Coronary artery (tissue), 2 donors: ENCODE measurements around the gene ATE1.
"Not testable (repeated sequence)": the region's sequence is repeated elsewhere in the genome, so short reads cannot be mapped to it uniquely, and the experiment has no call there.

Experiments used
- DNase-seq: peaks from one replicate; pipeline ENCODE4 v3.0.0-alpha.2; 2017; ENCODE audit warnings: low spot score
- H3K27ac ChIP-seq, 2 donors: fragments of 200-600 bp; sonication (generic); one replicate each; pipeline ENCODE4 v1.5.1; 2016 to 2019
- H3K4me3 ChIP-seq: fragments of 200-600 bp; sonication (generic); 2 replicates; pipeline ENCODE4 v1.5.1; 2016; ENCODE audit warnings: mild to moderate bottlenecking, moderate library complexity
- TF ChIP-seq, protein P1 (sequence below): fragments of 200-600 bp; sonication (generic); IDR thresholded peaks from one replicate; pipeline ENCODE4 v1.5.1; 2019; ENCODE audit warnings: antibody characterized with exemption

The ATE1 gene

DNA sequence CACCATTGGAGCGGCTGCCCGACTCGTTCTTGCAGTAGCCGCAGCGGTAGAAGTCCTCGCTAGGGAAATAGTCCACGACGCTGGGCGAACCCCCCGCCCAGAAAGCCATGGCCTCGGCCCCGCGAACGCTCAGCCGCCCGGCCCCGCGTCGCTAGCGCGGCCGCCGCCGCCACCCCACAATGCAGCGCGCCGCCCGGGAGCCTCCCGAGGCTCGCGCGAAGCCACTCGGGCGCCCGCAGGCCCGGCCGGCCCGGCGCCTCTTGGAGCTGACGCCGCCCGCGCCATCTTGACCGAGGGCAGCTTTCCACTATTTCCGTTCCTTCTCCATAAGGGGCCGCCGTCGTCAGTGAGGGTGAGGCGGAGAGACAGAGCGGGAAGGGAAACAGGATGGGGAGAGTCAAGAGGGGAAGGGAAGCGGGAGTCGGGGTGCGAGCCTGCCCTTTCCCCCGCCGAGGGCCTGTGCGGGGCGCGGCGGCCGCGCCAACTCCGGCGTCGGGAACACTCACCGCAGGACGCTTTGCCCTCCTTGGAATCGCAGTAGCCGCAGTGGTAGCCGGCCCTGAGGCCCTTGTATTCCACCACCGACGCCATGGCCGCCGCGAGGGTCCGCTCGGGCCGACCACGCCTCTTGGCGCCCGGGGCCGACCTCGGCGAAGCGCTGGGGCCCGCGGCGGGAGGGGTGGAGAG is at the start of gene ATE1:
Gene ATE1, minus strand, starts transcription at position 191 of the 687 bp plus-strand sequence. Its CDS starts 82 bp downstream, at position 109.
- peak within 1 kb of the TSS; percentile 91 to 99 for H3K27ac ChIP-seq
- peak; percentile 91 for DNase-seq
- TF ChIP-seq, protein P1, sequence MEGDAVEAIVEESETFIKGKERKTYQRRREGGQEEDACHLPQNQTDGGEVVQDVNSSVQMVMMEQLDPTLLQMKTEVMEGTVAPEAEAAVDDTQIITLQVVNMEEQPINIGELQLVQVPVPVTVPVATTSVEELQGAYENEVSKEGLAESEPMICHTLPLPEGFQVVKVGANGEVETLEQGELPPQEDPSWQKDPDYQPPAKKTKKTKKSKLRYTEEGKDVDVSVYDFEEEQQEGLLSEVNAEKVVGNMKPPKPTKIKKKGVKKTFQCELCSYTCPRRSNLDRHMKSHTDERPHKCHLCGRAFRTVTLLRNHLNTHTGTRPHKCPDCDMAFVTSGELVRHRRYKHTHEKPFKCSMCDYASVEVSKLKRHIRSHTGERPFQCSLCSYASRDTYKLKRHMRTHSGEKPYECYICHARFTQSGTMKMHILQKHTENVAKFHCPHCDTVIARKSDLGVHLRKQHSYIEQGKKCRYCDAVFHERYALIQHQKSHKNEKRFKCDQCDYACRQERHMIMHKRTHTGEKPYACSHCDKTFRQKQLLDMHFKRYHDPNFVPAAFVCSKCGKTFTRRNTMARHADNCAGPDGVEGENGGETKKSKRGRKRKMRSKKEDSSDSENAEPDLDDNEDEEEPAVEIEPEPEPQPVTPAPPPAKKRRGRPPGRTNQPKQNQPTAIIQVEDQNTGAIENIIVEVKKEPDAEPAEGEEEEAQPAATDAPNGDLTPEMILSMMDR: no peak

DNA sequence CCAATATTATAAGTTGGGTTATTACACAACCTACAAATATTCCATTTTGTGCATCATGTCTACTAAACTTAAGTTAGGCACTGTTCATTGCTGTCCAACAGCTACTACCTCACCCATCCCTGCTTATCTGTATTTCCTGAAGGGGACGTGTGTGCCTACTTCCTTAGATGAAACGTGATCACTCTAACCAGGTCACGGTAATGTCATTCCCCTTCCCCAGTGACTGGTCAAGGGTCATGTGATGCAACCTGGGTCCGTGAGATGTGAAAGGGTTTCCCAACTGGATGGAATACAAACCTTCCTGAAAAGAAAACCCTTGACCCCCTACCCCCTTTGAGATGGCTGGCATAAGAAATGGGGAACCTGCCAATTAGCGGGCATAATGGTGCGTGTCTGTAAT is 48.8 kb upstream of the ATE1 start:
- H3K4me3 ChIP-seq: no peak overlapping the region
- TF ChIP-seq, protein P1: no peak
- no peak overlapping the region for H3K27ac ChIP-seq
- no peak for DNase-seq

More for the DNA sequence above, at the start of gene ATE1:
- peak within 1 kb of the TSS; percentile 96 for H3K4me3 ChIP-seq

DNA sequence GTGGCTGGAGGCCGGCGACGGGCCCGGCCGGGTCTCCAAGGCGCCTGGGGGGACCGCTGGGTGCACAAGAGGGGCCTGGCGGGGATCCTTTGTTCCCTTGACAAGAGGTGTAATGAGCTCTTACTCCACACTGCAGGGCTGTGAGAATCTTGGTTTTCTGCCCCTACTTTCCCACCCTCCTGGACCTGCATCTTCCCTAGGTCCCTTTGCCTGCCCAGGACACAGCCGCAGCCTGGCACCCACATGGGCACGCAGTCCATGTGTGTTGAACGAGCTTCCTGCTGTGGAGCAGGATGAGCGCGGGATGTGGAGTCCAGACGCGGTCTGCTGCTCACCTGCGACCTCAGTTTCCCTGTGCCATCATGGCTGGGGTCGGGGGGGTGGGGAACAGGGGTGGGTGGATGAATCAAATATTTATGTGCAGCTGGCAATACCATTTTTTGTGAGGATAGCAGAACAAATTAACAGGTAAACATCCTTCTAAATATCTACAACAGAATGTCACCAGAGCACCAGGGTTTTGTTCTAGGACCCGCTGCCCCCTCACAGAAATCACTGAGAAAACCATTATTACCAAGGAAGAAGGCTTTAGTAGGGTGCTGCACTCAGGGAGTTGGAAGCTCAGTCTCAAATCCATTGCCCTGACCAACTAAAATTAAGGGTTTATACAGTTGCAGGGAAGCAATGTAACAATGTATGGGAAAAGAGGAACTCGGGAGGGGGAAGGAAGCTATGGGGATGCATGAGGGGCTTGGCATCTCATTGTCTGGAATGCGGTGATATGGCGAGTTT is 47.7 kb upstream of the ATE1 start:
- no peak for DNase-seq
- TF ChIP-seq, protein P1: peak; percentile 57
- Histone ChIP-seq H3K27ac (peak overlapping the region; percentile 91 to 95), H3K4me3 (peak overlapping the region; percentile 85)

DNA sequence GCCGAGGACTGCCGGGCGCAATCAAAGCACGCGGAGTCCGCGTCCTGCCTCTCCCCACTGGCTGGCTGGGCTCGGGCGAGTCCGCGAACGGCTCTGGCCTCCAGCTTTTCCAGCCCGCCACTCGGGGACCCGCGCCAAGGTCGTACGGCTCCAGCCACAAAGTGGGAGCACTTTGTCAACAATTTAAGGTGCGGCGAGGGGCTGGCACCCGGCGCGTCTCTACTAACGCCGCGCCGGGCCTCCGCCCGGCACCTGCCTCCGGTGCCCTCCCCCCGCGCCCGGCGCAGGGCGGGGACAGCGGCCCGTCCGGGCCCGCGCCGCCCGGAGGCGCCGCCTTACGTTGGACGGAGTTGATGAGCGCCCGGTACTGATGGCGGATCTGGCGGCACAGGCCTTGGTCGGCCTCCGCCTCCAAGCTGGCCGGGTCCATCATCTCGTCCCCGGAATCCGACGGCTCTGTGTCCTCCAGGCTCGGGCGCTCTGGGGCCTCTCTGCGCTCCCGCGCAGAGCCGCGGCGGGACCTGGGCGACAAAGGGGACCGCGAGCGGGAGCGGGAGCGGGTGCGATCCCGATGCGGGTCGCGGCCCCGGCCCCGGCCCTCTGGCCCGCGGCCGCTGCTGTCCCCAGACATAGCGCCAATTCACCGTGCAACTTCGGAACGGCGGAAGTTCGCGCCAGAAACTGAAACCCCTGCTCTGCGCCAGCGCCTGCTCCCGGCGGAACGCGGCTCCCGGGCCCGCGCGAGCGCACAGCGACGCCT is 46.9 kb upstream of the ATE1 start, which contains the start of gene NSMCE4A:
Gene NSMCE4A, minus strand, starts transcription at position 683 of the 760 bp plus-strand sequence. Its CDS starts 52 bp downstream, at position 631.
- H3K27ac ChIP-seq: peak within 1 kb of the TSS; percentile 91 to 95
- peak; percentile 83 for DNase-seq
- H3K4me3 ChIP-seq: peak within 1 kb of the TSS; percentile 85
- TF ChIP-seq, protein P1: no peak

DNA sequence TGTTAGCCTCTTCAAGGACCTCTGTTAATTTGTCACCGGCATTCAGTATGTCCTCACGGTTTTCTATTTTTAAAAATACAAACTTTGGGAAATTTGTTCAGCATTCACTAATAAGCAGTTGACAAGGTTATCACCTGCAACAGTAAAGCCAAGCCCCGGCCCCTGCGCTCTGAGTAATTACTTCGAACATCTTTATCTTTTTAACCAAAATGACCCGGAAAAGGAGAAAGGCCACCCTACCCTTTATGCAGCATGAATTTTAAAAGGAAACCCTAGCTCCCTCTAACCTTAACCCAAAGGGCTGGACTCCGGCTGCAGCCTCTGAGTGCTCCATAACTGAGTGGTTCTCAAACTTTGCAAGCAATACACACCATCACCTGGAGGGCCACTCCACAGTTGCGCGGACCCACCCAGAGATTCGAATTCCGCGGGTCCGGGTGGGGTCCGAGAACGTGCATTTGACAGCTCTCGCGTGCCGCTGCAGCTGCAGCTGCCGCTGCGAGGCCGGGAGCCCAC is 46.2 kb upstream of the ATE1 start:
- TF ChIP-seq, protein P1: no peak
- no peak for DNase-seq
- Histone ChIP-seq H3K4me3 (peak overlapping the region; percentile 85), H3K27ac (peak overlapping the region; percentile 91 to 95)

DNA sequence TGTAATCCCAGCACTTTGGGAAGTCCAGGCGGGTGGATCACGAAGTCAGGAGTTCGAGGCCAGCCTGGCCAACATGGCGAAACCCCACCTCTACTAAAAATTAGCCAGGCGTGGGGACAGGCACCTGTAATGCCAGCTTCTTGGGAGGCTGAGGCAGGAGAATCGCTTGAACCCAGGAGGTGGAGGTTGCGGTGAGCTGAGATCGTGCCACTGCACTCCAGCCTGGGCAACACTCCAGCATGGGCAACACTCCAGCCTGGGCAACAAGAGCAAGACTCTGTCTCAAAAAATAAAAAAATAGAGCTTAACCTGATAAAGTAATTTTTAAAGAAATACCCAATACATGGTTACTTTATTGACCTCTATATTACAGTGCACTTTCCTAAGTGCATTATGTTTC is 41.3 kb upstream of the ATE1 start:
- not testable (repeated sequence) for H3K27ac ChIP-seq, DNase-seq, H3K4me3 ChIP-seq

DNA sequence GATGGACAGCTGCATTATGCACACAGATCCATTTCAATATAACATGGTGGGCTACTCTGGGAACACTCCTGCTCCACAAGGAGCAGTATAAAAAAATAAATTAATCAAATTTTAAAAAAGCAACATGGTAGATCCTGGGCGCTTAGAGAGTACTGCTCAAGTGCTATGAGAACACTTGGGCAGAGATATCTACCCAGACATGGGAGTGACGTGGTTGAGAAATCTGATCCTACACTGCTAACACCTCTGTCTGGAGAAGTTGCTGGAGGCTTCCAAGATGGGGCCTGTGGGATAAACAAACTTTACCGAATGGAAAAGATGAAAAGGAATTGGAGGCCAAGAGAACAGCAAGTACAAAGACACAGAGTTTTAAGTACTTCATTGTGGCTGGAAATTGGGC is 38.2 kb upstream of the ATE1 start:
- no peak overlapping the region for H3K4me3 ChIP-seq
- TF ChIP-seq, protein P1: no peak
- no peak overlapping the region for H3K27ac ChIP-seq
- DNase-seq: no peak
